NCI-H345 treated with DMSO at 0.1 percent for 48 hours (cell line): Measurements from ENCODE around the gene UBD.

Experiments
- DNase-seq: peaks from one replicate; lab custom pipeline; 2025; ENCODE audit not compliant: unreplicated experiment; lab: John Stamatoyannopoulos, UW

UBD gene

DNA sequence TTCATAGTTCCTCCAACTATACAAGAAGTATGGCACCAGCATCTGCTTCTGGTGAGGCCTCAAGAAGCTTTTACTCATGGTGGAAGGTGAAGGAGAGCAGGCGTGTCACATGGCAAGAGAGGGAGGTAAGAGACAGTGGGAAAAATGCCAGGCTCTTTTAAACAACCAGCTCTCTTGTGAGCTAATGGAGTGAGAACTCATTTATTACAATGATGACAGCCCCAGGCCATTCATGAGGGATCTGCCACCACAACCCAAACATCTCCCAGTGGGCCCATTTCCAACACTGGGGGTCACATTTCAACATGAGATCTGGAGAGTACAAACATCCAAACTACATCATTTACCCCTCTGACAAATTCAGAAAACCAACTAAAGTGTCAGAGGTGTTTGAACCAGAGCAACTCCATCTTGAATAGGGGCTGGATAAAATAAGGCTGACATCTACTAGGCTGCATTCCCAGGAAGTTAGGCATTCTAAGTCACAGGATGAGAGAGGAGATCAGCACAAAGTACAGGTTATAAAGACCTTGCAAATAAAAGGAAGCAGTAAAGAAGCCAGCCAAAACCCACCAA lies 2.2 kb upstream of the UBD start:
- DNase-seq = no peak

DNA sequence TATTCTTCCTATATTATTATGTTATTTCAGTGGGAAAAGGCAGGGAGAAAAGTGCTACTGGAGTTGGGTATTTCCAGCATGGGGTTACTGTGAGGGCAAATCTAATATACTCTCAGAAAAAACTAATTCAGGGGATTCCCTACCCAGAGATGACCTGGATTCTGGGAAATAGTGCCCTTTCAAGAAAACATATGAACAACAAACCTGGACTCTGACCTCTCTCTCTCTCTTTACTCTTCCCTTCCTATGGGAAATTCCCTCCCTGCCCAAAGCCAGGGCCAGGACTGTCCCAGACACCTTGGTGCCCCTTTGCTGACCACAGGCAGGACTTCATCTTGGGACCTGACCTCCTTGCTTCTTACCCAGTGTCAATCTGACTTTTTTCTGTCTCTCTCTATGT lies 1.6 kb upstream of the UBD start:
- no peak for DNase-seq

DNA sequence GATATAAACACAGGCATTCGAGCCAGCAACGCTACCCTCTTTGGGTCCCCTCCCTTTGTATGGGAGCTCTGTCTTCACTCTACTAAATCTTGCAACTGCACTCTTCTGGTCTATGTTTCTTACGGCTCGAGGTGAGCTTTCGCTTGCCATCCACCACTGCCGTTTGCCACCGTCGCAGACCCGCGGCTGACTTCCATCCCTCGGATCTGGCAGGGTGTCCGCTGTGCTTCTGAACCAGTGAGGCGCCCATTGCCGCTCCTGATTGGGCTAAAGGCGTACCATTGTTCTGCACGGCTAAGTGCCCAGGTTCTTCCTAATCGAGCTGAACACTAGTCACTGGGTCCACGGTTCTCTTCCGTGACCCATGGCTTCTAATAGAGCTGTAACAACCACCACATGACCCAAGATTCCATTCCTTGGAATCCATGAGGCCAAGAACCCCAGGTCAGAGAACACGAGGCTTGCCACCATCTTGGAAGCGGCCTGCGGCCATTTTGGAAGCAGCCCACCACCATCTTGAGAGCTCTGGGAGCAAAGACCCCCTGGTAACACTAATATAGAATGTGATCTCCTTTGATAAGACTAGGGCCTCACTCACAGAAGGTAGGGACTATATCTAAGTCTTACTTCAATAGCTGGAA lies 973 bp downstream of the UBD start:
- DNase-seq = no peak

DNA sequence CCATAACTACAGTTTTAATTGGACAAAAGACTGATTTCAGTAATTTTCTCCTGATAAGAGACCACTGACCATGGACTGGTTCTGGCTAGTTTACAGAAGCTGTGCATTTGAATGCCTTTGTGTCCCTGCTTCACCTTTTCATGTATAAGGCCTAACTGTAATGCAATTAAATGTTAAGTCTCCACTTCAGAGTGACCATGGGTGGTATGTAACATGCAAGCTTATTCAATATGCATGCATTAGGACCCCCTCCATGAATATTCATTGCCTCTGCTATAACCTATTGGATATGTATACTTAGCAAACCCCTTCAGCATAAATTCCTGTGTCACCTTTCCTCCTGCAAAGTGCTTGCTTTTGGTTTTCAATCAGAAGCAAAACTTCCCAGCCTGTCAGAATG lies 2.2 kb downstream of the UBD start:
- DNase-seq = no peak

DNA sequence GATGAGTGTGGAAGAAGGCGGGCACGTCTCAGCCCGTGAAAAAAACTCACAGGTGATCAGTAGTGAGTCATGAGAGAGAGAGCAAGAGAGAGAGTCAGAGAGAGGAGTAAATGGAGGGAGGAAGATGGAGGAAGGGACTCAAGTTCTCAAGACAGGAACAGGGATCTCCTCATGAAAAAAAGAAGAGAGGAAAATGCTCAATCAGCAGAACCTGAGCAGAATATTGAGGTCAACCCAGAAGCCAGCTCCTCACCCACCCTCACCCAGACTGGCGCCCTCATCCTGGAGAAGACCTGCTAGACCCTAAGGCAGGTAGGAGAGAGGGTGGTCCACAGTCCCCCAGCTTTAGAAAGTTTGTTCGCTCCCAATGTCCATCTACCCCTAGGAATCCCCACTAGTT lies 4.8 kb downstream of the UBD start:
- DNase-seq = no peak

DNA sequence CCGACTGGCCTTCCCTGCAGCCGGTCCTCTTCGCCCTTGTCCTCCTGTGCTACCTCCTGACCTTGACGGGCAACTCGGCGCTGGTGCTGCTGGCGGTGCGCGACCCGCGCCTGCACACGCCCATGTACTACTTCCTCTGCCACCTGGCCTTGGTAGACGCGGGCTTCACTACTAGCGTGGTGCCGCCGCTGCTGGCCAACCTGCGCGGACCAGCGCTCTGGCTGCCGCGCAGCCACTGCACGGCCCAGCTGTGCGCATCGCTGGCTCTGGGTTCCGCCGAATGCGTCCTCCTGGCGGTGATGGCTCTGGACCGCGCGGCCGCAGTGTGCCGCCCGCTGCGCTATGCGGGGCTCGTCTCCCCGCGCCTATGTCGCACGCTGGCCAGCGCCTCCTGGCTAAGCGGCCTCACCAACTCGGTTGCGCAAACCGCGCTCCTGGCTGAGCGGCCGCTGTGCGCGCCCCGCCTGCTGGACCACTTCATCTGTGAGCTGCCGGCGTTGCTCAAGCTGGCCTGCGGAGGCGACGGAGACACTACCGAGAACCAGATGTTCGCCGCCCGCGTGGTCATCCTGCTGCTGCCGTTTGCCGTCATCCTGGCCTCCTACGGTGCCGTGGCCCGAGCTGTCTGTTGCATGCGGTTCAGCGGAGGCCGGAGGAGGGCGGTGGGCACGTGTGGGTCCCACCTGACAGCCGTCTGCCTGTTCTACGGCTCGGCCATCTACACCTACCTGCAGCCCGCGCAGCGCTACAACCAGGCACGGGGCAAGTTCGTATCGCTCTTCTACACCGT lies 6.1 kb downstream of the UBD start:
- no peak for DNase-seq

DNA sequence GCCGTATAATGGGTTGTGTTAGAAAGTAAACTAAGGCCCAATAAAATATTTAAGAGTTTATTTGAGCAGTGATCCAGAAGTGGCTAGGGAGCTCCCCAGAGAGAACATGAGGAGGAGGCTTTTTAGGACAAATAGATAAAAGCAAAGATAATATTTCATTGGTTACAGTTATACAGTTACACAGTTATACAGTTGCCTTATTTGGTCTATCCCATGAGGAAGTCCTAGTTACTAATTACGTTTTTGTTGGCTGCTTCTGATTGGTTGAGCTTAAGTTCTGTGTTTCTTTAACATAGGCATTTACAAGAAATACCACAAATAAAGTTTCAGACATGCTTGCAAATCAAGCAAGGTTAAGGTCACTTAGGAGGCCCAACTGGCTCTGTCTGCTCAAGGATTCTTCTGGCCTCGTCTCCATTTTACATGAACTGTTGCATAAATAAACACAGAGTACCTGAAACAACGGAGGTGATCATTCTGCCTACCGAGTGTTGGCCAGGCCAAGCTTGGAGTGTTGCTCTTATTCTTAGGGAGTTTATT lies 7.0 kb downstream of the UBD start:
- no peak for DNase-seq

DNA sequence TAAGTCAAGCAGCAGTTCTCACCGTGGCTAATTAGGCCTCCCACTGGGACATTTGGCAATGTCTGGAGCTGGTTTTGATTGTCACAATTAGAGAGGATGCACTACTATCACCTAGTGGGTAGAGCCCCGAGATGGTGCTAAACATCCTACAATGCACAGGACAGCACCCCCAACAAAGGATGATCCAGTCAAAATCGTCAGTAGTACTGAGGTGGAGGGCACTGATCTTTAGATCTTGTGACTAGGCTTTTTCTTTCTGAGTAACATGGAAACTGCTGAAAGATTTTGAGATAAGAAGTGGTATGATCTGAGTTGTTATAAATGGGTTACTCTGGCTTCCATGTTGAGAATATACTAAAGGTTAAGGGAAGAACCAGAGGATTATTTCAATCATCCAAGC lies 12.0 kb downstream of the UBD start:
- no peak for DNase-seq

DNA sequence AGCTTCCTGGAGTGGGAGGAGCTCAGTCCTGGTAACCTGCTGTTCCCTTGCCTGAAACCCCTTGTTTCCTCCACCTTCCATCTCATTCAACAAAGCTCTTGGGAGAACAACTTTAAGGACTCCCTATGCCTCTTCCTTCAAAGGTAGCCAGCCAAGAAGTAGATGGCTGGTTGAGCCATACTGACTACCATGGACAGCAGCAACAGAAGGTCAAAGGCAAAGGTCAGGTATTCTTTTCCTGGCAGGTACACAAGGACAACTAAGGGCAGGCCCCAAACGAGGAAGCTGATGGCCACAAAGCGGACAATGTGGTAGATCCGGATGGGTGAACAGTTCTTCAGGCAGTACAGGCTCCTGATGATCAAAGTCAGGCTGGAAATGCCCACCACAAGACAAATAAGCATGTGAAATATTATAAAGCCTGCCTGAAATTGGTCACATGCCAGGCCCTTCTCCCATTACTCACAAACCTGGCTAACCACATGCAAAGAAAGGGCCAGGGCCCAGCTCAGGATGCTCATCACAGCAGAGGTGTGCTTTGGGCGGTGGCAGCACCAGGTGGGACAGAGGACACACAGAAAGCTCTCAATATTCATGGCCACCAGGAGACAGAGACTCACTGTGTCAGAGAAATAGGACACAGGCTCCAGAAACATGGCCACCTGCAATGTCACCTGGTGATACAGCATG lies 21.7 kb downstream of the UBD start:
- DNase-seq = no peak

DNA sequence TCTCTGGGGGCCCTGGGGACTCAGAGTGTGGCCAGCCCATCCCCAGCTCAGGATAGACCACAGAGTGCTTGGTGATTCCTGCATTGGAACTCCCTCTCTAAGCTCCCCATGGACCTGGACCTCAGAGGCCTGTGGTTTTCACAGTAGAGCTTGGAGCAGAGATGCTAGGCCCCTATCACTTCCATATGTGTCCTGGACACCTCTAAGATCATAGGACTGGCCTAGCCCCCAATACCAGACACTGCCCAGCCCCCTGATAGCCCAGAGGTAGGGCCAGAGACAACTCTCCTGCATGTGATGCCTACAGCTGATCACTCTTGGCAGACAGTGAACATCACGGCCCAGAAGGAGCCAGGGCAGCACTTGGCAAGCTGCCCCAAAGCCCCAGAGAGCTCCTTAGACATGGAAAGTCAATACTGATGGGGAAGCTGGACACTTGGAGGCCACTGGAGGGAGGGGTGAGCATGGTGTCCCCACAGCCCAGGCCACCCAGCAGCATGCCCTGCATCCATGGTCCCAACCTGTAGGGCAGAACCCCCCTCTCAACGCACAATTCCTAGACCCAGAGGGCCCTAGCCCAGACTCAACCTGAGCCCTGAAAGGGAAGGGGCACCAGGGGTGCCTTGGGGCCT lies 27.1 kb downstream of the UBD start:
- no peak for DNase-seq

DNA sequence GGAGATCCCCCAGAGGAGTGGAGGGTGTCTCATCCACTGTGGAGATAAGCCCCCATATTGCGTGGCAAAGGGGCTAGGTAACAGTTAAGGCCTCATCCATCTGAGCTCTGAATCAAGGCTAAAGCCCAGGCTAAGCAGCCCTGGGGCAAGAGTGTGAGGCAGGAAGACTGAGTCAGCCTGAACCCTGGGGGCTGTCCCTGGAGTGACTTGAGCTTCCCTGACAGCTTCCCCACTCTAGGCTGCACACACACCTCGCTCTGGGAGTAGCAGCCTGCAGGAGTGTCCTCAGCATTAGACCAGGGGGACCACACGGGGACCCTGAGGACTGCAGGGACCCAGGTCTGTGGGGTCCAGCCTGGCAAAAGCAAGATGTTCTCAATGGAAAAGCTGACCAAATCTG lies 27.9 kb downstream of the UBD start:
- DNase-seq = no peak

DNA sequence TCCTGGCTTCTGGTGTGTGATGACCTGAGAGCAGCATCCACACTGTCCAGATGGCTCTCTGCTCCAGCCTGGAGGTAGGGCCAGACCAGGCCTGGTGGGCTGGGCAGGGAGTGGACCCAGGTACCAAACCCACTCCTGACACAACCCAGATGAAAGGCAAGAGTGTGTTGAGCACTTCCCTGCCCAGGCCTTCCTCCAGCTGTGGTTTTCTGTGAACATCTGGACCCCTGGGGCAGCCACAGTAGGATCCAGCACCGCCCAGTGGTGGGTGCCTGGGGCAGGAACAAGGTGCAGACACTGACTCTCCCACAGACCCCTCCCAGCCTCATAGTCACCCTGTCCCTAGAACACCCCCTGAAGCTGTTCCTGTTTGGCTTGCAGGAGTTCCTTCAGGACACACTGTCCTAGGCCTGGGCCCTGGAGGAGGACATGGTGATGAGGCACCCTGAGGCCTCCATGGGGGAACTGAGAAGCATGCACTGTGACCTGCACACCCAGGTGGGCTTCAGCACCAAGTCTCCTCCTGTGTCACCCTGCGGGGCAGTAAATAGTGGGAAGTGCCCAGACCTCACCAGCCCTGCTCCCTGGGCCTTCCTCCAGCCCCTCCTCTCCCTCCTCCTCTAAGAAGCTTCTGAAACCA lies 28.7 kb downstream of the UBD start:
- no peak for DNase-seq

DNA sequence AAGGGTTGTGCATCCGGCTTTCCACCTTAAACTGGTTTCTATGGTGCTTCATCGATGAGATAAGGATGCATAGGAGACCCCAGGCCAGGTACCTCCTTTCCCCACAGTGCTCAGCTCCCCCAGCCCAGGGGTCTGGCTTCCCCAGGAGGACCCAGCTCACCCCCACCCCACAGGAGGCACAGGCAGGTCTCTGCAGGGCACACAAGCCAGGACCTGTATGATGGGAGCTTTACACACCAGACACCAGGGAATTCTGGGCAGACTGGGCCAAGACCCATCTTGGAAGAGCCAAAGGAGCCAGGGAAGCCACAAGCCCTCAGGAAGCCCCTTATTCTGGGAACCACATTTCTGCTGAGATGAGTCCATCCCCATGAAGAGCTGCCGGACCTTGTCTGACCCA lies 29.6 kb downstream of the UBD start:
- DNase-seq = no peak

DNA sequence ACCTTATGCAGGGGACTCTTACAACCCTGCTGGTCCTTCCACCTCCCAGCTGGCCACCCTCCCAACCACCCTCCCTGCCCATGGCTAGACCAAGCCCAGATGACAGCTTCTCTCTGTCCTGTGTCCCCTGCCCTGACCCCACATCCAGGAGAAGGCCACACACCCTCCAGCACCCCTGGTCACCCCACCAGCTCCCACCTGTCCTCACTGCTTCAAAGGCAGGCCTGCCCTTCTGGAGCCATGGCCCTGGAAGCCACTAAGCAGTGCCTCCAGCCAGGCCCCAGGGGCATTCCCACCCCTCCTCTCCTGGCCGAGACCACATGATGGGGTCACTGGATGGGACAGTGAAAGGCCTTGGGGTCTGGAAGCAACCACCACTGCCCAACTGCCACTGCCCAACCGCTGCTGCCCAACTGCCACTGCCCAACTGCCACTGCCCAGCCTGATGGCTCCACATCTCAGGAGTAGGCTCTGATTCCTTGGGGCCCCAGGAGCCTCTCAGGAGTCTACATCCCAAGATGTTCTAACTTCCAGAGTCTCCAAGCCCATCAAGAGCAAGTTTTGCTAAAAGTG lies 30.5 kb downstream of the UBD start:
- no peak for DNase-seq

DNA sequence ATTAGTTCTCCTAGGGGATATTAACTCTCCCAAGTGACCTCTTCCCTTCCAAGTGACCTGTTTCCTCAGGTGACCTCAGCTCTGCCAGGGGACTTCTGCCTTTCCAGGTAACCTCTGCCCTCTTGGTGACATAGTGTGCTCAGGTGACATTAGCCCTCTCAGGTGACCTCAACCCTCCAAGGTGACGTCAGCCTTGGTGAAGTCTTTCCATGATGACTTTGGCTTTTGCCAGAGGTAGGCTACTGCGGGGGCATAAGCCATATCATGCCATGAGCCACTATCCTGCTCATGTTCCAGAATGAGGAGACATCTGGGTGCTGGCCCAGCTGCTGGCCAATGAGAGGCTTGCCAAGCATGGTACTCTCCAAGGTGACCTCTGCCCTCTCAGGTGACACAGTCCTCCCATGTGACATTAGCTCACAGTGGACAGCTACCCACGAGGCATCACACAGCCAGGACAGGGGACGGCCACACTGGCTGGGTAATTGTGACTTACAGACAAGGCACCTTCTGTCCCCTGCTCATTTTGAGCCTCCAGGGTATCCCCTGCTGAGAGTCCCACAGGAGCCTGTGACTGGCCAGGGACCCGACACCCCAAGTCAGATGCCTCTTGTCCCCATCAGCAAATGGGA lies 31.1 kb downstream of the UBD start:
- DNase-seq = no peak

DNA sequence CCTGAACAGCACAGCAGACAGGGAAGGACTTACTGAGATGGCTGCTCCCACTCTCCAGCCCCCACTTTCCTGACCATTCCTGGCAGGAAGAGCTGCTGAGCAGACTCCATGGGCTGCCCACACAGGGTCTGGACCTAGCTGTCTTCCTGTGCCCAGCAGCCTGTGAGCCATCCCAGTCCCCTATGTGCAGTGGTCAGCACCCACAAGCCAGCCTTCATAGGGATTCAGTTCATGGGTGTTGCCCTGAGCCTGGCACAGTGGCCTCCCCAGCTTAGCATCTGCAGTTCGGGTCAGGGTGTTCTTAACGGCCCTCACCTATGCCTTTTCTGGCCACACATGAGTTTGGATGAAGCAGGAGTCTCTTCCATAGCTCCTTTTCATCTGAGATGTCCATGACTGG lies 32.0 kb downstream of the UBD start:
- DNase-seq = no peak

DNA sequence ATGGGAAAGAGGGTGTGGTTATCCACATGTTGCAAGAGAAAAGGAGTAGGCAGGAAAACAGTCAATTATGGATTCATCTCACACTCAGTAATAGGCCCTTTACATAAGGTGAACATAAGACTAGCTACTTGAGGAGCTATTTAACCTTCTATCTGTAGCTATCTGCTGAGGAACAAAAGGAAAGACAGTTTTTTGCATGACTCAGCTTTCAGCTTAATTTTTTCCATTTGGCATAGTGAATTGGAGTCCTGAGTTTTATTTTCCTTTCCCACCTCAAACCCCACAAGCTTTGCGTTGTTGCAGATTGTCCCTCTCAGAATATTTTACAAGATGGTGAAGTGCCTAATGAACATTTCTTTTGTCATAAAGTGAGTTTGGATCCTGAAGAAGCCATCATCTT lies 32.4 kb downstream of the UBD start:
- no peak for DNase-seq

DNA sequence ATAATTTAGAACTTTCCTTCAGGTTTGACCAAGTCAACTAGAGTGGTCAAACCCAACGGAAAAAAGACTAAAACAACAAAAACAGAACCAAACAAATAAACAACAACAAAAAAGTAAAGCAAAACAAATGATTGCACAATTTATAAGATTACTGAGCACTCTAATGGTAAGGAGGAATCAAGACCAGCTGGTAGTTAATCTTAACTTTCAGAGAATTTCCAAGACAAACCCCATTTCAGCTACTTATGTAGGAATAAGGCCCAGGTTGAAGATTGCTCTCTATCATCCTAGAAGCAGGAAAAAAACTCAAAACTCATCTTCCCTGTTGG lies 34.3 kb downstream of the UBD start:
- no peak for DNase-seq

DNA sequence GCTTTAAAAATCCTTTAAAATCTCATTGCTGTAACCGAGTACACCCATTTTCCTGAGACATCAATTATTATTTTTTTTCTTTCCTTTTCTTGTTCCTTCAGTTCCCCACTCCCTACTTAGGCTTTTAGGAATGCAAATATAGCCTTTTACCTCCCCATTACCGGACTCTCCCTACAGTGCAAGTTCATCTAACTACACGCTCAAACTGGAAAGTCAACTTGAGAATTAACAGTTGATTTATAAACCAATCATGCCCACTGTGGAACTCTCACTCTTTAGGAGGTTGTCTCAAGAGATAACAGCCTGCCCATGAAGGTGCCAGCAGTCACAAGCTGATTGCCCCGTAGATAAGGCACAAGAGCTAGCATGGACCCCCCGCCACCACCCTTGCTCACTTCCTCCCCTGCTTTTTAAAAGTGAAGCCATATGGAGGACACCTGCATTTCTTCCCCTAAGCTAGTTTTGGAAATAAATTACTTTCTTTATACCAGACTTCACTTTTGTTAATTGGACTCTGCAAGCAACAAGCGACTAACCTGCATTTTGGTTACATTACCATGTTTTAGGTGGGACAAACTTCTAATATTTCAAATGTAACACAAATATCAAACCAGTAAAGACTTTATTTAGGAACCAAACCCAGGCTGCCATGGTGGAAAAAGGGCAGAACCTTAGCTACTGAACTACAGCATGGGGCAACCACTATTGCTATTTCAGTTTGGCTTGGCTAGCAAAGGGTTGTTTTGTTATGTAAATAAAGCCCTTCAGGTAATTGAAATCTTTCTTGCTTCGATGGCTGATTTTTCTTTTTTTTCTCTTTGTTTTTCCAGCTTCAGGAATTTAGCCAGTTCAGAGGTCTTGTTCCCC lies 34.9 kb downstream of the UBD start:
- no peak for DNase-seq
